A673 (cell line): ENCODE results near the gene SHROOM3.

Experiments used
- CTCF ChIP-seq: fragments of 300-800, 200-600 bp; sonication (generic); conservative IDR thresholded peaks from 2 replicates; pipeline ENCODE4 v1.5.1; 2017; ENCODE audit warnings: low read depth, mild to moderate bottlenecking, antibody characterized with exemption, low read length, moderate library complexity, mixed read lengths
- EZH2 ChIP-seq: fragments of 200-600 bp; sonication (generic); IDR thresholded peaks from 2 replicates; pipeline ENCODE4 v1.6.1; 2017; ENCODE audit warnings: borderline replicate concordance, low read depth, mild to moderate bottlenecking, mixed read lengths, antibody characterized with exemption, low read length; ENCODE audit not compliant: poor library complexity, severe bottlenecking

DNA sequence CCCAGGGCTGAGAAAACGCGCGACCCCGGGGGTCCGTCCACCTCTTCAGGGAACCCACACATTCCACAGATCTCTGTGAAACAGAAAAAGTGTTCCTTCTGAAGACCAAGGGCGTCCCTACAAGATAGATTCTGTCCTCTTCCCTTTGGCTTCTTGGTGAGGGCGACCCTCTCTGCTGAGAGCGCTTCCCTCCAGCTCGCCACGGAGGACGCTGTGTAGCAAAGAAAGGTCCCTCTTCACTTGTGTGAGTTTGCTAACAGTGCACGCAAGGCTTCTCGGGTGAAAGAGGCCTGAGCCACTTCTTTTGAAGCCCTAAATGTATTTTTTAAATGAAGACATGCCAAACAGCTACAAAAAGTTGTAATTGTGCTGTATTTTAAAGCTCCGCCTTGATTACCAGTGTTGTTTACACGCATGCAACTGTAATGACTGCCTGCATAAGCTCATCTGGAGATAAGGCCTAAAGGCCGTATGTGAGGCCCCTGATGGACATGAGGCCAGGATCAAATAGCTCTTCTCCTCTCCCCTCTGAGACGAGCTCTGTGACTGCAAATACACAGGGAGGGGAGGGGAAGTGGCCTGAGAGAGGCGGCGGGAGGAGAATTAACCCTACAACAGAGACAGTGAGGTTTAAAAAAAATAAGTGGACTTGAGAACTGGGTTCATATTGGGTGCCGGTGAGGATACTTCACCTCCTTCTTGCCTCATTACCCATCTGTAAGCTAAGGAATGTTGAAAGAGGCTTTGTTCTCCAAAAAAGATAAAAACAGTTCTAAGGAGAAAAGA lies 367.4 kb downstream of the SHROOM3 start:
- TF ChIP-seq CTCF (no peak; the same call in 1 of the 2 replicates), EZH2 (no peak)
